HG02884 (cell line): ENCODE measurements around the gene CLIC4.
"Not testable (repeated sequence)": the region's sequence is repeated elsewhere in the genome, so short reads cannot be mapped to it uniquely, and the experiment has no call there.

Experiments used
- ATAC-seq: cut with Tn5 transposase; IDR thresholded peaks from one replicate; pipeline ENCODE4 v1.9.1; 2021; ENCODE audit warnings: mild to moderate bottlenecking, moderate library complexity; ENCODE audit not compliant: unreplicated experiment

CLIC4 gene

GRCh38 chr1:24803220-24803619 lies 58.0 kb downstream of the CLIC4 start:
- ATAC-seq: no peak

GRCh38 chr1:24803987-24804530 lies 58.8 kb downstream of the CLIC4 start:
- ATAC-seq: no peak

- ATAC-seq: no peak
Observed at GRCh38 chr1:24805534-24806301, 60.5 kb downstream of the CLIC4 start.

- no peak for ATAC-seq
Observed at GRCh38 chr1:24806588-24806987, 61.3 kb downstream of the CLIC4 start.

DNA sequence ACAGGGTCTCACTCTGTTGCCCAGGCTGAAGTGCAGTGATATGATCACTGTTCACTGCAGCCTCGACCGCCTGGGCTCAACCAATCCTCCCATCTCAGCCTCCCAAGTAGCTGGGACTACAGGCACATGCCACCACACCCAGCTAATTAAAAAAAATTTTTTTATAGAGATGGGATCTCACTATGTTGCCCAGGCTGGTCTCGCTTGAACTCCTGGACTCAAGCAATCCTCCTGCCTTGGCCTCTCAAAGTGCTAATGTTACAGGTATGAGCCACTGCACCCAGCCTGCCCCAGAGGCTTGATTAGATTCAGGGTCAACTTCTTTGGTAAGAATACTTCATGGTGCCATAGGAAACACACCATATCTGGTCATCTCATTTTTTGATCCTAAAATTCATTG lies 66.2 kb downstream of the CLIC4 start:
- ATAC-seq: not testable (repeated sequence)

GRCh38 chr1:24820221-24820620 lies 75.0 kb downstream of the CLIC4 start:
- not testable (repeated sequence) for ATAC-seq

DNA sequence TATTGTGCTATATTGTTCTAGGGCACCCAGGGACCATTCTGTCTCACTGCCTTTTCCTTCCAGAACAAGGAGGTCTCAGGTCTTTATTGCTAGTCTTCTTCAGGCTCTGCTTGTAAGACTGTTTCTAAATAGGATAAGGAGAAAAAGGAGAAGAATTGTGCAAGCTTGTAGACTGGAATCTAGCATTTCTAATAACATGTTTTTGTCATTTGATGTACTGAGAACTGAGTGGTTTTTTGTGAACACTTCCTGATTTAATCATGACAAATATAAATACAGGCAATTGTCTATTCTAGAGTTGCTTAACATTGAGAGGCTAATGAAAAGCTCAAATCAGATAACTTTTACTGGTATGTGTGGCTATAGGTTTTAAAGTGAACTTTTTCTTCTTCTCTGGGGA lies 77.6 kb downstream of the CLIC4 start:
- no peak for ATAC-seq

DNA sequence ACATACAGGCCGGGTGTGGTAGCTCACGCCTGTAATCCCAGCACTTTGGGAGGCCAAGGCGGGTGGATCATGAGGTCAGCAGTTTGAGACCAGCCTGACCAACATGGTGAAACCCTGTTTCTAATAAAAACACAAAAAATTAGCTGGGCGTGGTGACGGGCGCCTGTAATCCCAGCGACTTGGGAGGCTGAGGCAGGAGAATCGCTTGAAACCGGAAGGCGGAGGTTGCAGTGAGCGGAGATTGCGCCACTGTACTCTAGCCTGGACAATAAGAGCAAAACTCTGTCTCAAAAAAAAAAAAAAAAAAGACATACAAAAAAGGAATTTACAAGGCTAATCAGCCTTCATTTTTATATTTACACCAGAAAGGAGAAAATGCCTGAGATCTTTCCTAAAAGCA lies 78.2 kb downstream of the CLIC4 start:
- not testable (repeated sequence) for ATAC-seq

- ATAC-seq: no peak
Observed at GRCh38 chr1:24825174-24825573, 79.9 kb downstream of the CLIC4 start.

GRCh38 chr1:24826510-24826909 lies 81.3 kb downstream of the CLIC4 start:
- no peak for ATAC-seq

- ATAC-seq: no peak
Observed at GRCh38 chr1:24827379-24828135, 82.3 kb downstream of the CLIC4 start.

GRCh38 chr1:24828183-24828886 lies 83.1 kb downstream of the CLIC4 start:
- ATAC-seq: no peak

- ATAC-seq: no peak
Observed at GRCh38 chr1:24828887-24829192, 83.6 kb downstream of the CLIC4 start.

- ATAC-seq: no peak
Observed at GRCh38 chr1:24830680-24831272, 85.5 kb downstream of the CLIC4 start.

DNA sequence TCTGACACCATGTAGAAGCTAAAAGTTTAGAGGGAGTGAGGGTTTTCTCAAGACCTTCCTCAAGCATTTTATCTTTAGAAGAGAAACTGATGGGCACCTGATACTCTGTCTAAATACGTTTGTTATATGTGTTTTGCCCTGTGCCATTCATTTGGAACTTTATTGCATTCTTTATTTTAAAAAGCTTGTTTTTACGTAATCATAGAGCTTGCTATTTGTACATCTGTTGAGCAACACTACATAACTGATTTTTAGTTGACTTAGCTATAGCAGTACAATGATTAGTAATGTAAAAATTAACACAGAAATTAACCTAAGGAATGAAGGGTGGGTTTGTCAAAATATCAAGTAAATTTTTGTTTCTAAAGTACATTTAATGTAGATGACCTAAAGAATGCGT lies 96.3 kb downstream of the CLIC4 start:
- no peak for ATAC-seq

DNA sequence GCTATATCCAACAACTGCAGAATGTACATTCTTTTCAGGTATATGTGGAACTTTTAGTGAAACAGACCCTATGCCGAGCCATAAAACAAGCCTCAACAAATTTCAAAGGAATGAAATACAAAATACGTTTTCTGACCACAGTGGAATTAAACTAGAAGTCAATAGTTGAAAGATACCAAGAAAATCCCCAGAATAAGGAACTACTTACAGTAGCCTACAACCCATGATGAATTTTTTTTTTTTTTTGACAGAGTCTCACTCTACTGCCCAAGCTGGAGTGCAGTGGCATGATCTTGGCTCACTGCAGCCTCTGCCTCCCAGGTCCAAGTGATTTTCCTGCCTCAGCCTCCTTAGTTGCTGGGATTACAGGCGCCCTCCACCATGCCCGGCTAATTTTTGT lies 101.4 kb downstream of the CLIC4 start:
- ATAC-seq: no peak

- peak; percentile 78 for ATAC-seq
Observed at GRCh38 chr1:24847995-24848881, 103.0 kb downstream of the CLIC4 start.

DNA sequence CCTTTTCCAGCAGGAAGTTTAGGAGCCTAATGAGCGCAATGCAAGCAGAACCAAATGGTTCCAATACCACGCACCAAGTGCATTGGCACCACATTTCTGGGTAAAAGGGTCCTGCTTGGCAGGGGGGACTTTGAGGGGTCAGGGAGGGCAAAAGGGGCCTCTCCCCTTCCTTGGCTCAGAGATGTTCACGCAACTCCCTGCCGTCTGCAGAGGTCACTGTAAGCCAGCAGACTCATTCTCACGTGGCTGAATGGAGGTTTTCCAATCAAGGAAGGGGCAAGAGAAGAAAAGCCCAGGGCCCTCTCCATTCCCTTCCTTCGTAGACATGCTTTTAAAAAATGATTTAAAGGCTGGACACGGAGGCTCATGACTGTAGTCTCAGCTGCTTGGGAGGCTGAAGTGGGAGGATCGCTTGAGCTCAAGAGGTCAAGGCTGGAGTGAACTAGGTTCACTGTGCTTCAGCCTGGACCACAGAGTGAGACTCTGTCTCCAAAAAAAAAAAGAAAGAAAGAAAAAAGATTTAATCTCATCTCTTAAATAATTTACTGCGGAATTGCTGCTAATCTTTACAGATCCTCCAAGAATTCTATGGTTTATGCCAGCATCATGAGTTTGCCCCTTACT lies 104.5 kb downstream of the CLIC4 start:
- ATAC-seq: no peak

DNA sequence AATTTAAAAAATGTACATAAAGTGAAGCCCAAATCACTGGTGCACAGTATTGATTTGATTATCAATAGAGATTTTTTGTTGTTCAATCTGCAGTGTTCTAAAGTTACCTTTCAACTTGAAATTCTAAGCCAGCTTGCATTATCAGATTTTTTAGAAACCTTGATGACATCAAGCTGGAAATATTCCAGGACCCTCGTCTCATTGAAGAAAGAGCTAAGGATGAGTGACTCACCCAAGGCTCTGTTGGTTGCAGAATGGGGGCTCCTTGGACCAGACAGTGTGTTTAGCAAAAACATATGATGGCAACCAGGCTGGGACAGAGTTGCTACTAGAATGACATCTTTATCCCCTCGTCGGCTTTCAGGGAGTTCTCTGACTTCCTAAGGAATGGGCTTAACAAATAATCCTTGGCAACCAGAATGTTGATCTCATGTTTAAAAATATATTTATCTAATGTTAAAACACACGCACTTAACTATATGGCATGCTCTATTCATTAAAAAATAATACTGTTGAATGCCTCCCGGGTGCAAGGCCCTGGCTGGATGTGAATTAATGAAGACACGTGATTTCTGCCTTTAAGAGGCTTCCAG lies 105.2 kb downstream of the CLIC4 start:
- ATAC-seq: no peak
